Subcutaneous adipose tissue (tissue), 4 donors: ENCODE data around the gene CCDC187. TPM values are rescaled to one million over a fixed set of nuclear protein-coding genes. Genes with fewer than 3 reads are reported as not detected.

ENCODE experiments used
- CTCF ChIP-seq: fragments of 450-650 bp; IDR thresholded peaks from one replicate; pipeline ENCODE4 v1.5.1; 2016; ENCODE audit warnings: low read depth, mild to moderate bottlenecking, control low read depth, antibody characterized with exemption, moderate library complexity
- total RNA-seq, 4 donors: library from RNA; depleted of rRNA; stranded (reverse); fragments of >200 nt; gene quantifications; one replicate each; pipeline ENCODE4 v1.1.0, GENCODE V29; 2016

Gene CCDC187
- total RNA-seq, 4 donors from 2014 or later, result not detected

DNA sequence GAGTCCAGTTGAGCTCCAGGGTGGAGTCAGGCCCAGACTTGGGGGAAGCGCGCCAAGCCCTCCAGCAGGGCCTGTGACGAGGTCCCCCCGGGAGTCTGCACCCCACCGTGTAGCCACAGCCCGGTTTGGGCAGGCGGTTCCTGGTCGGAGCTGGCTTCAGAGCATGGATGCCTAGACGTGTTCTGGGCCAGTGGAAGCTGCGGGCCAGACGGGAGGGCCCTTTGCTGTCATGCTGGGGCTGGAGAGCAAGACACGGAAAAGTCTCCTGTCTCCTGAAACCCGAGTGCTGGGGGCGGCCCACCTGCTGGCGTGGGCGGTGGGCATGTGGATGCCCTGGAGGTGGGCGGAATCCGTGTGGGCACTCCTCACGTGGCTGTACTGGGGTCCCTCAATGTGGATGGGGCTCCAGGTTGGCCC is 25.3 kb upstream of the CCDC187 start:
- TF ChIP-seq CTCF, result no peak

GRCh38 chr9:136328622-136329041 is 24.7 kb upstream of the CCDC187 start:
- no peak for TF ChIP-seq CTCF

DNA sequence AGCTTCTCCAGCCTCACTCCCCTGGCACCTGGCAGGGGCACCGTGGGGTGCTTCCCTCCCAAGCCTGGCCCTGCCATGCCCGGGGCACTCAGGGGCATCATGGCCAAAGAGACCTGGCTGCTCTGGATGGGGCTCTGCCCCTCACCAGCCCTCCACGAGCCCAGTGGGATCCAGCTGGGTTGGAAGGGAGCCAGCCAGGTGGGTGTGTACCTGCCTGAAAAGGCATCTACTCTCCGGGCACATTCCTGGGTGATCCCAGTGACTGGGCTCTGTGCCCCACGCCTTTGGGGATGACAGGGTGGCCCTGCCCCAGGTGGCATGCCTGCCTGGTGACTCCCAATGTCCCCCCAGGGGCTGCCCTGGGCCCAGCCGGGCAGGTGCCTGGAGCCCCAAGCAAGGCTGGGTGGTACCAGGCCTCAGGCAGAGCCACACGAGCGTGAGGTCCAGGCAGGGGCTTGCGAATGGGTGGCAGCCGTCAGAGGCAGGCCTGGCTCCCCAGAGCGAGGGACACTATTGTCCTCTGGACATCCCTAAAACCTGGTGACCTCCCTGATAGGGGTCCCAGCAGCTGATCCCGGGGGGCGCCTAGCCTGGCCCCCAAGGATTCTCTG is 24.2 kb upstream of the CCDC187 start:
- no peak for TF ChIP-seq CTCF

DNA sequence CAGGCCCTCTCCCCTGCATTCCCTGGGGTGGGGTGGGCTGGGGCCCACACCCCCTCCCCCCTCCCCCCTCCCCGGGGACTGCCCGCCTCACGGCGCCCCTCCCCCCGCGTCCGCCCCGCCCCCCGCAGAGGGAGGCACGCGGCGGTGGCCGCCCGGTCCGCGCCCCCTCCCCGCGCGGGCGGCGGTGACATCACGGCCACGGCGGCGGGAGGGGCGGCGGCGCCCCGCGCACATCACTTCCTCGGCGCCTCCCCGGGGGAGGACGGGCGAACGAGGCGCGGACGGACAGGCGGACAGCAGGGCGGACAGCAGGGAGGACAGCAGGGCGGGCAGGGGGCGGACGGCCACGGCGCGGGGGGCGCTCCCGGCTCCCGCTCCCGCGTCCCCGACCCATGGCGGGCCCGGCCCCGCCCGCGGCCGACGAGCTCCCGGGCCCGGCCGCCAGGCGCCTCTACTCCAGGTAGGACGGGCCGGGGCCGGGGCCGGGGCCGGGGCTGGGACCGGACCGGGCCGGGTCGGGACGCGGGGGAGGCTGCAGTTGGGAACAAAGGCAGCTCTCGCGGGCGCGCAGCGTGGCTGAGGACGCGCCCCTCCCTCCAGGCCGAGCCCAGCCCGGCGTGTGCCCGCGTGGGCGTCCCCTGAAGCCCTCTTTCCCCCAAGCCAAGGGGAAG is 23.5 kb upstream of the CCDC187 start, which contains the start of gene GPSM1:
Gene GPSM1, plus strand, starts transcription at position 236 of the 671 bp plus-strand sequence. Its CDS starts 157 bp downstream, at position 393.
- TF ChIP-seq CTCF, result no peak

GRCh38 chr9:136326761-136327303 is 22.9 kb upstream of the CCDC187 start:
- no peak for TF ChIP-seq CTCF

DNA sequence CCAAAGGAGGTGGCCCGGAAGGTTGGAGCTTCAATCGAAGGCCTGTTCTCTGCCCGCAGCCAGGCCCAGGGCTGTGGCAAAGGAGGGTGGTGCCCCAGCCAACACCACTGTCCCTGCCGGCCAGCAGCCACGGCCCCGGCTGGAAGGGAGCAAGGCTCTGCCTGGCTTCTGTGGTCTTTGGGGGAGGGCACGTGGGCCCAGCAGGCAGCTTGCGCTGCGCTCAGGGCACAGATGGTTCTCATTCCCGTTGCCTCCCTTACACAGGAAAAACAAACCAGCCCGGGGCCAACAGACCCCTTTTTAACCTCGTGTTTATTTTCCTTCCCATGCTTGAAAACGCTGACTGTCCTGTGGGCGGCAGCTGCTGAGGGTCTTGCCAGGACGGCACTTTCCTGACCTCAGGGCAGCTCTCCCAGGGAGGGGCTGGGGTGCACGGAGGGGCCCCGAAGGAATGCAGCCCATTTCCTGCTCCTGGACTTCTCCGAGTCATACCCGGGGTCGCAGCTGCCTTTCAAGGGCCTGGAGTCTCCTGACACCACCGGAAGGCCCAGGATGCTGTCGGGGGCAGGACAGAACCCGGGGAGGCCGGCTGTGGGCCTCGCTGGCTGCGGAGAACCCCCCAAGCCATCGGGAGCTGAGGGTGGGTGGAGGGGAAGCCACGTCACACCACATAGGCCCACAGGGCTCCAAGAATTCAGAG is 22.3 kb upstream of the CCDC187 start:
- no peak for TF ChIP-seq CTCF

DNA sequence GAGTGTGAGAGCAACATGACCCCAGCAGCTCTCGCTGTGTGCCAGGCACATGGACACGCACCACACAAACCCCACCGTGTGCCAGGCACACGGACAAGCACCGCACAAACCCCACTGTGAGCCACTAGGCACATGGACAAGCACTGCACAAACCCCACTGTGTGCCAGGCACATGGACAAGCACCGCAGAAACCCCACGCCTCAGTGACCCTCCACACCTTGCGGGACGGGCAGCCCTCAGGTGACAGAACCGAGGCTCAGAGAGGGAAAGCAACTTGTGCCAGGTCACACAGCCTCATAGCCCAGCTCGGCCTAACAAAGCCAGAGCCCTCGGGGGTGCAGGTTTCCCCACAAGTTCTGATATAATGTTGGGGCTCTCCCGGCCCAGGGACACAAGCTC is 21.5 kb upstream of the CCDC187 start:
- TF ChIP-seq CTCF, result no peak
